ENCODE data around the gene CUX1. TPM values are rescaled to one million over a fixed set of nuclear protein-coding genes. Genes with fewer than 3 reads are reported as not detected.

Gene CUX1
- total and polyA plus RNA-seq, 9 donors = 42.2 to 151 (median 126) TPM

DNA sequence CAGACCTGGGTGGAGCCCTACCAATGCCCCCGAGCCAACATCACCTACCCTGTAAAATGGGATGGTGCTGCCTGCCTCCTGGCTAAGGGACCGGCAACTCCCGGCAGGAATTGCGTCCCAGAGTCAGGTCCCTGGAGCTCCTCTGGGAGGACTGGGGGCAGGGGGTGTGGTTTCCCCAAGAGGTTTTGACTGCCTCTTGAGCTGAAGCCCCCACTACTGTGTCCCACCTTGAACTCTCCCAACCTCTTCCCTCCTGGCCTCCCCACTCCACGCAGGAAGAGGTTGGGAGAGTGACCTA, 470.5 kb downstream of the CUX1 start:
- Histone ChIP-seq H3K27ac (no peak overlapping the region), H3K4me1 (ENCODE audit: insufficient read depth) (peaks cover 7% of the 10 kb centered on the region), H3K9me3 (no peaks in the 10 kb centered on the region), H3K36me3 (no peaks in the 10 kb centered on the region), H3K4me3 (peak overlapping the region; percentile 50), H3K27me3 (no peaks in the 10 kb centered on the region)
- DNase-seq = no peak
- TF ChIP-seq POLR2A (IDR thresholded peaks at IDR 0.05) = no peak
- TF ChIP-seq, protein P1, sequence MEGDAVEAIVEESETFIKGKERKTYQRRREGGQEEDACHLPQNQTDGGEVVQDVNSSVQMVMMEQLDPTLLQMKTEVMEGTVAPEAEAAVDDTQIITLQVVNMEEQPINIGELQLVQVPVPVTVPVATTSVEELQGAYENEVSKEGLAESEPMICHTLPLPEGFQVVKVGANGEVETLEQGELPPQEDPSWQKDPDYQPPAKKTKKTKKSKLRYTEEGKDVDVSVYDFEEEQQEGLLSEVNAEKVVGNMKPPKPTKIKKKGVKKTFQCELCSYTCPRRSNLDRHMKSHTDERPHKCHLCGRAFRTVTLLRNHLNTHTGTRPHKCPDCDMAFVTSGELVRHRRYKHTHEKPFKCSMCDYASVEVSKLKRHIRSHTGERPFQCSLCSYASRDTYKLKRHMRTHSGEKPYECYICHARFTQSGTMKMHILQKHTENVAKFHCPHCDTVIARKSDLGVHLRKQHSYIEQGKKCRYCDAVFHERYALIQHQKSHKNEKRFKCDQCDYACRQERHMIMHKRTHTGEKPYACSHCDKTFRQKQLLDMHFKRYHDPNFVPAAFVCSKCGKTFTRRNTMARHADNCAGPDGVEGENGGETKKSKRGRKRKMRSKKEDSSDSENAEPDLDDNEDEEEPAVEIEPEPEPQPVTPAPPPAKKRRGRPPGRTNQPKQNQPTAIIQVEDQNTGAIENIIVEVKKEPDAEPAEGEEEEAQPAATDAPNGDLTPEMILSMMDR (IDR thresholded peaks at IDR 0.05) = no peak
- intact Hi-C loops (cut with DNase I) = no loop called here
- 6 to 12% (median 10%) methylated on average over 5 of the region's 5 CpGs for WGBS, 3 donors

DNA sequence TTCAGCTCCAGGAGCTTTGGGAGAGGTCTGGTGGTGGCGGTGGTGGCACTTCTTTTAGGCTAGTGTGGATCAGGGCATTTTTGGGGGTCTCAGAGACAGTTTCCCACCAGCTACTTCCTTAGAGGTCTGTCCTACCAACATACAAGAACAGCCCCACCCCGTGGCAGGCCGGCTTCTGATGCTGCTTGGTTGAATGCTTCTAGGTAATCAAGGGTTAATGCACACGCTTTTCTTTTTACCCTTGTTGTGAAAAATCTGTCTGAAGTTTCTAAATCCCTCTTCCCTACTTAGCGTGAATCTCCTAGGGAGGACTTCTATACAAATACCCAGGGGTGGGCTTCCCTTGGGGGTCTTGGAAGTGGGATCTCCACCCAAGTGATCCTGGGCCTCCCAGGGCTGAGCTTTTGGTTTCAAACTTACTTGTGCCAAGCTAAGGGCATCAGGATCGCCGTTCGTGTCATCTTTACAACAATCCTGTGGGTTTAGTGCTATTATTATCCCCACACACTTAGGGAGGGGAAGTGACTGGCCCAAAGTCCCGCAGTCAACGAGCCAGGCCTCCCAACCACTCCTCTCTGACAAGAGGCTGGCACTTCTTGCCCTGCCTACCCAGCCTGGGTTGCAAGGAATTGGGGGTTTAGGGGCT, 471.0 kb downstream of the CUX1 start:
- Histone ChIP-seq H3K4me3 (peak overlapping the region; percentile 50), H3K27ac (no peak overlapping the region), H3K9me3 (no peaks in the 10 kb centered on the region), H3K36me3 (no peaks in the 10 kb centered on the region), H3K4me1 (ENCODE audit: insufficient read depth) (peaks cover 7% of the 10 kb centered on the region), H3K27me3 (no peaks in the 10 kb centered on the region)
- DNase-seq = no peak
- intact Hi-C loops (cut with DNase I) = no loop called here
- WGBS, 3 donors = 37 to 42% (median 38%) methylated on average over 10 of the region's 10 CpGs
- TF ChIP-seq POLR2A (IDR thresholded peaks at IDR 0.05) (no peak), EP300 (IDR thresholded peaks at IDR 0.05) (no peak)
- TF ChIP-seq, protein P1 (IDR thresholded peaks at IDR 0.05) = no peak

DNA sequence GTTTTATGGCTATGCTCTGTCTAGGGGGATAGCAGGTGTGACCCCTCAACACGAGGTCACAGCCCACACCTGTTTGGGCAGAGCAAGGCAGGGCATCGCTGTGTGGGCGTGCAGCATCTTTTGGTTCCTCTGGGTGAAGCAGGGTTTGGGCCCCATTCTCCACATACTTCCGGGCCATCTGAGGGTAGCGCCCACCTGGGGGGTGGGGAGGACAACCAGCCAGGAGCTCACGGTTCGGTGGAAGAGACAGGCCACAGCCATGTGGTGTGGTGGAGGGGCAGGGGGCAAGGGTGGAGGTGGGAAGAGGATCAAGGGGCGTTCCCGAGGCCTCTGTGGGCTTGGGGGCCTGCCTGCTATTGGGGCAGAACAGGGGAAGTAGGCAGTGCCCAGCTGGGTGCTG, 471.6 kb downstream of the CUX1 start:
- TF ChIP-seq, protein P1 (IDR thresholded peaks at IDR 0.05) = no peak
- TF ChIP-seq POLR2A (IDR thresholded peaks at IDR 0.05) = no peak
- TF ChIP-seq EP300 (IDR thresholded peaks at IDR 0.05) = no peak
- H3K36me3 ChIP-seq = no peaks in the 10 kb centered on the region
- no peak overlapping the region for H3K4me3 ChIP-seq
- WGBS, 3 donors = 83 to 95% (median 88%) methylated on average over 9 of the region's 9 CpGs
- no peak overlapping the region for H3K27ac ChIP-seq
- peaks cover 7% of the 10 kb centered on the region for H3K4me1 ChIP-seq (ENCODE audit: insufficient read depth)
- H3K27me3 ChIP-seq = no peaks in the 10 kb centered on the region
- H3K9me3 ChIP-seq = no peaks in the 10 kb centered on the region
- intact Hi-C loops (cut with DNase I) = no loop called here
- DNase-seq = no peak

DNA sequence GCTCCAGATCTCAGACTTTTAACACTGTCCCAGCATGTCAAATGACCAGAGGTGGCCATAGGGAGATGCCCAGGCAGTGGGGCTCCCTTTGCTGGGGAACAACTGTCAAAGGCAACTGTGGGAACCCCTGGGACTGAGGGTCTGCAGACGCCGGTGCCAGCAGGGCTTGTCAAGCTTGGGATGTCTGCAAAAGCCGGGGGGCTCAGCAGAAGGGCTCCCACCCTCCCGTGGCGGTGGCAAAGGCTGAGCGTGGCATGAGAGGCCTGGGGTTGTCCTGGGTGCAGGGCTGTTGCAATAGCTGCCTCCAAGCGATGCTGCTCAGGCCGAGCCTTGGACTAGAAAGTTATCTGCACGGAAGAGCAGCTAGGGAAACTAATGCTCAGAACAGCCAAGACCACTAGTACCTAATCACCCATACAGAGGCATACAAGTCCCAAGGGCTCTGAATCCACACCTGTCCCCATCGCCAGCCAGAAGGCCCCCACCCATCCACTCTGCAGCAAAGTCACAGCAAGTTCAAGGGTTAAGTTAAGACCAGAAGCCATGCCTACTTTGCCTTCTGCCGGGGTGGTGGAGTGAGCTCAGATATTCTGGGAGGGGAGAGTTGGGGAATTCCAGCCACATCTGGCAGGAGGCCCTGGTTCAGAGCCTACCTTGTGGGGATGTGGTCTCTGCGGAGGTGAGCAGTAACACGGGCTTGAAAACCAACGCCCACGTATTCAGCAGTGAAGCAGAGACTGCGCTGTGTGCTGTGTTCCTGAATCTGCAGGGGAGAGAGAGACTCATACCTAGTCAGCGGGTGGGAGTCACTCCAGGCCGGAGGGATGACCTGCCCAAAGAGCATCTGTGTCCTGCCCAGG, 473.9 kb downstream of the CUX1 start:
- Histone ChIP-seq H3K4me1 (ENCODE audit: insufficient read depth) (peaks cover 4% of the 10 kb centered on the region), H3K27ac (no peak overlapping the region), H3K9me3 (no peaks in the 10 kb centered on the region), H3K27me3 (no peaks in the 10 kb centered on the region), H3K36me3 (no peaks in the 10 kb centered on the region), H3K4me3 (no peak overlapping the region)
- WGBS, 3 donors = 73 to 76% (median 74%) methylated on average over 18 of the region's 18 CpGs
- intact Hi-C loops (cut with DNase I) = no loop called here
- TF ChIP-seq POLR2A (IDR thresholded peaks at IDR 0.05) (no peak), EP300 (IDR thresholded peaks at IDR 0.05) (no peak)
- TF ChIP-seq, protein P1 (IDR thresholded peaks at IDR 0.05) = no peak
- no peak for DNase-seq

Data from ovary (tissue), 9 donors.